Gastrocnemius medialis (tissue), 4 donors: ENCODE results near the gene KMT2E.

Experiments used
- CTCF ChIP-seq, 5 experiments: fragments of 450-650 bp in 3 of 5; fragments of 200-600 bp in 2 of 5; sonication (generic) in 2 of 5; IDR thresholded peaks in 4 of 5; conservative IDR thresholded peaks in 1 of 5; 1 replicate in 4 of 5; 2 replicates in 1 of 5; pipeline ENCODE4 v1.5.1; 2016 to 2019; ENCODE audit warnings: antibody characterized with exemption in 5 of 5, mild to moderate bottlenecking in 3 of 5, moderate library complexity in 3 of 5
- POLR2A ChIP-seq, 2 donors: fragments of 450-650 bp; IDR thresholded peaks; one replicate each; pipeline ENCODE4 v1.6.1; 2017; ENCODE audit warnings: antibody characterized with exemption in 2 of 2, mild to moderate bottlenecking in 2 of 2, moderate library complexity in 2 of 2

GRCh38 chr7:105036217-105037168 lies 22.5 kb downstream of the KMT2E start:
- TF ChIP-seq CTCF (IDR thresholded peaks at IDR 0.05 in 4 of 5, conservative IDR thresholded peaks at IDR 0.05 in 1 of 5): no peak
- TF ChIP-seq POLR2A (IDR thresholded peaks at IDR 0.05): no peak
